Hippocampal formation (tissue), 2 donors: Measurements from ENCODE around the gene FRRS1.
A peak's percentile ranks its signal among the peaks of the same experiment; 100 is the strongest.

ENCODE experiments used
- DNase-seq, 2 donors: peaks; one replicate each; lab custom pipeline; 2025; lab: John Stamatoyannopoulos, UW

Gene FRRS1

GRCh38 chr1:99728494-99729235 is 37.8 kb downstream of the FRRS1 start:
- no peak for DNase-seq

DNA sequence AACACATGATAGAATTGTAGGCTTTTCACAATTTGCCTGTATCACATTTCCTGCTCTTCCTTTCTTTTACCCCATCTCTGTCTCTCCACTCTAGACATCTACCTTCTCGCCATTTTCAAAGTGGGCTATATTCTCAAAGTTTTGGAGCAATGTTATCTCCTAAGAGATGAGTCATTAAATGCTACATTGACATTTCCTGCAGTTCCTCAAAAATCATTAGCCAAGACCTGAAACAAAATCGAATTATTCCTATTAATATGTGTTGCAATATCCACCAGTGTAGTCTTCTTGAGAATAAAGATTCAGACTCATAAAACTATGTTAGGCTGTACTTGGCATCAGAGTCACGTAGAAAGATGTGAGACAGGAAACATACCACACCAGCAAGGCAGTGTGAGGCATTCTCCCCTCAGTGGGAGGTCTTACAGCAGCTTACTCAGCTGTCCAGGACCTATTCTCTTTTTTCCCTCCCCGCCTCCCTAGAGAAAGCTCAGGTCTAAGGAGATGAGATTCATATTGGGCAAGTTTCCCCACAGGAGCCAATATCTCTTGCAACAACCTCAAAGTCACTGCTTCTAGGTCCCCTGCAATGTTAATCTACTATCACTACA is 38.8 kb downstream of the FRRS1 start:
- DNase-seq = no peak

DNA sequence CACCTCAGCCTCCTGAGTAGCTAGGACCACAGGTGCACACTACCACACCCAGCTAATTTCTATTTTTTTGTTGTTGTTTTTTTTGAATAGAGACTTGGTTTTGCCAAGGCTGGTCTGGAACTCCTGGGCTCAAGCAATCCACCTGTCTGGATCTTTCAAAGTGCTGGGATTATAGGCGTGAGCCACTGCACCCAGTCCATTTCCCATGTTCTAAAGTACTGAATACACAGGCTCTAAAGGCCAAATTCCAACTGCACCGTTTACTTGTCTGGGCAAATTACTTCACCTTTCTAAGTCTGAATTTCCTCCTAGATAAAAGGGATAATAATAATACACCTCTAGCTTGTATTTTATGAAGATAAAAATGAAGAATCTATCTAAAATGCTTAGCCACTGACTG is 39.6 kb downstream of the FRRS1 start:
- no peak for DNase-seq

GRCh38 chr1:99726407-99726806 is 40.0 kb downstream of the FRRS1 start:
- no peak for DNase-seq

DNA sequence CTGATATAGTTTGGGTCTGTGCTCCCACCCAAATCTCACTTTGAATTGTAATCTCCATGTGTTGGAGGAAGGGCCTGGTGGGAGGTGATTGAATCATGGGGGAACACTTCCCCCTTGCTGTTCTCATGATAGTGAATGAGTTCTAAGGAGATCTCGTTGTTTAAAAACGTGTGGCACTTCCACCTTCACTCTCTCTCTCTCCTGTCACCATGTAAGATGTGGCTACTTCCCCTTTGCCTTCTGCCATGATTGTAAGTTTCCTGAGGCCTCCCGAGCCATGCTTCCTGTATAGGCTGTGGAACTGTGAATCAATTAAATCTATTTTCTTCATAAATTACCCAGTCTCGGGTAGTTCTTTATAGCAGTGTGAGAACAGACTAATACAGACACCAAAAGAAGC is 40.4 kb downstream of the FRRS1 start:
- no peak for DNase-seq

- no peak for DNase-seq
Measured at GRCh38 chr1:99723251-99723650, 43.2 kb downstream of the FRRS1 start.

GRCh38 chr1:99717005-99717404 is 49.4 kb downstream of the FRRS1 start:
- no peak for DNase-seq

GRCh38 chr1:99713006-99713405 is 53.4 kb downstream of the FRRS1 start:
- no peak for DNase-seq

- no peak for DNase-seq
Measured at GRCh38 chr1:99710994-99711393, 55.4 kb downstream of the FRRS1 start.

DNA sequence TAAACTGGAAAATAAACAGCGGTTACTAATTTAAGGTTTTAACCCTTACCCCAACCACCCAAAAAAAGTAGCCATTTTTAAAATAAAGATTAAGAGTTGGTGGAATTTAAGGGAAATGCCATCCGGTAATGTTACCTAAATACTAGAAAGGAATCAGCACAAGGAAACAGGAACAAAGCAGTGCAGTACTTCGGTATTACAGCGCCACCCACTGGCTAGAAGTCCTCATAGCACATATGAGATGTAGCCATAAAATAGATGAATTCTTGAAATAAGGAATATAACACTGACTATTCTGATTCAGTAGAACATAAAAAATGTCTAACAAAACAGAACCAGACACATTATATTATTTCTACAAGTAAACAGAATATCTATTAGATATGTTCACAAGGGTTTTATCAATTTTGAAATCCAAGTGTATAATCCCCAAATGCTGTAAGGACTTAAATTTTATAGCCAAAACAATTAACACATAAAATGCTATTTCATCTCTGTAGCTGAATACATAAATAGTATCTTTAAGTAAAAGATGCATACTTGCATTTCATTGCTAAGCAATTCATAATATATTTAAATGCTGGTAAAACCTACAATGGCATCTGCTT is 58.8 kb downstream of the FRRS1 start:
- DNase-seq = peak; percentile 18 to 70

- DNase-seq = no peak
Measured at GRCh38 chr1:99705385-99705784, 61.0 kb downstream of the FRRS1 start.

DNA sequence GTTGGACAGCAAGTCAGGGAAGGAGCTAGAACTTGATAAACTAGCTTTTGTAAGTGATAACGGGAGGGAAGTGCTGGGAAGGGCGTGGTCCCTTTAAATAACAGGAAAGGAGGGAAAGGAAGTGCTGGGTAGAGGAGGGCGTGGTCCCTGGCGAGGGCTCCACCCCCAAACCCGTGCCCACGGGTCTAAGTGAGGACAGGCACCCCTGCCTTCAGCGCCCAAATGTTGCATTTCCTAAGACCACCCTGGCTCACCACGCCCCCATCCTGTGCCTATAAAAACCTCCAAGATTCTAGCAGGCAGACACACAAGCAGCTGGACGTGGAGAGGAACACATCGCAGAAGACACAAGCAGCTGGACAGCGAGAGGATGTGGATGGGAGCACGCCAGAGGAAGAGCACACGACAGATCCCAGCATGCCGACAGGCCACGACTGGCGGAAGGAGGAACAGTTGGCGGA is 62.0 kb downstream of the FRRS1 start:
- DNase-seq = no peak

DNA sequence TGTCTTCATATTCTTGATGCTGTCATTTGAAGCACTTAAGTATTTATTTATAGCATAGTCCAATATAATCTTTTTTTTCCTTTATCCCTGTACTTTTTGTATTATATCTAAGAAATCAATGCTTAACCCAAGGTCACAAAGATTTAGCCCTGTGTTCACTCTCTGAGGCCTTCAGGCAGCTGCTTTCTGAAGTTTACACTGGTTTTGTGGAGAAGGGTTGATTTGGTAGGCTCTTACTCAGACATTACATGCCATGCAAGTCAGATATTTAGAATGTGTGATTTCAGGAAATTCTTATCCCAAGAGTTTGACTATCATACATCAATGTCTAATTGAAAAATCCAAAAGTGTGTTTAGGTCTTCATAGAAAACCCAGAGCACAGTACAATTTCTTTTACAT is 64.2 kb downstream of the FRRS1 start:
- no peak for DNase-seq

GRCh38 chr1:99700020-99700419 is 66.4 kb downstream of the FRRS1 start:
- no peak for DNase-seq

DNA sequence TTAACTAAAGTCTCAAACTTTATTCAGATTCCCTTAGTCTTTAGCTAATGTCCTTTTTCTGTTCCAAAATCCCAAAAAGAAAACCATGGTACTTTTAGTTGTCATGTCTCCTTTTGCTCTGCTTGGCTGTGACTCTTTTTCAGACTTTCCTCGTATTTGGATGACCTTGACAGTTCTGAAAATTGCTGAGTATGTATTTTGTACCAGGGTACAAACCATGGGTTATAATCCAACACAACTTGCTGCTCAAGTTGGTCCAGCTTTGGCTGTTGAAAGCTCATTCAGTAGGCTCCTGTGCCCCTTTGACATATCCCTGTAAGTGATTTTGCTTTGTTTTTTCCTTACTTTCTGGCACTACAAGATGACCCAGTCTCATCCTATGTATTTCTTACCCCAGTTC is 68.9 kb downstream of the FRRS1 start:
- DNase-seq = no peak

DNA sequence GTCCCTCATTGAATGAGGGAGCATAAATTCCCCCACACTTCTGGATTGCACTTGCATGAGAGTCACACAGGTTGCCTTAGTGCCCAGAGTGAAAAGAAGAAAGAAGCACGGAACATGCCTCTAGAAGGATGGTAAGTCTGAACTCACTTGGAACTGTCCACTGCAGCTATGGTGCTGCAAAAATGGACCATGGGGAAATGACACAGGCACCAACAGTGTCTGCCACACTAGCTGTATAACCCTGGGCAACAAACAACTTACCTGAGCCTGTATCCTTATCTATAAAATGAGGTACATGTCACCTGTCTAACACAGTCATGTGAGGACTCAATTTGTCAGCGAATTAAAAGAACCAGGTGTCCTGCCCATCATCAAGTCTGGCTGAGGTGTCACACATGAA is 69.8 kb downstream of the FRRS1 start:
- no peak for DNase-seq

DNA sequence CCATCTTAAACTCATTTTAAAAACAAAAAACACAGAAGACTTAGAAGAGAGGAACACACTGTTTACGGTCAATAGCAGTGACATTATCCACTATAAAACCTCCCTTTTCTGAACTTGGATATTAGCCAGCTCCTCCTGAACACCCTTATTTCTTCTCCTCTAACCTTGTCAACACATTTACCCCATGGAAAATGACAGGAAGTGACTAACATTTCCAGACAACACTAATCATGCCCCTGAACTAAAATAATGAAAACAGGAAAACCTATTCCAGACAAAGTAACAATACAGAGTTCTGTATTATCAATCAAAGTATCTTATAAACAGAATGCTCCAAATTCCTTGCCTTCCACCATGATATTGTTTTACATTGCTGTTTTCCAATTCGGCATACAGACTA is 75.3 kb downstream of the FRRS1 start:
- DNase-seq = no peak

GRCh38 chr1:99685516-99686180 is 80.8 kb downstream of the FRRS1 start:
- DNase-seq = peak; percentile 26 to 58

GRCh38 chr1:99682291-99682751 is 84.1 kb downstream of the FRRS1 start:
- DNase-seq = no peak

DNA sequence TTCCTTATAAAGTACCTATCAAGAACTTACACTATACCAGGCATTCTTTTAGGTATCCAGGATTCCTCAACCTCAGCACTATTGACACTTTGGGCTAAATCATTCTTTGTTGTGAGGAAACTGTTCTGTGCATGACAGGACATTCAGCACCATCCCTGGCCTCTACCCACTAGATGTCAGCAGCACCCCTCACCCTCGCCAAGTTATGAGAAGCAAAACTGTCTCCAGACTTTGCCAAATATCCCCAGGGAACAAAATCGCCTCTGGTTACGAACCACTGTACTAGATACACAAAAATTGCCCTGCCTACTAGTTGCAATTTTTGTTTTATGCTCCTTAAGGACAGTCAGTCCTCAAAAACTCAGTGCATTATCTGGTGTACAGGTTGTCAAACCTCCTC is 84.9 kb downstream of the FRRS1 start:
- no peak for DNase-seq

GRCh38 chr1:99680270-99680669 is 86.2 kb downstream of the FRRS1 start:
- no peak for DNase-seq

DNA sequence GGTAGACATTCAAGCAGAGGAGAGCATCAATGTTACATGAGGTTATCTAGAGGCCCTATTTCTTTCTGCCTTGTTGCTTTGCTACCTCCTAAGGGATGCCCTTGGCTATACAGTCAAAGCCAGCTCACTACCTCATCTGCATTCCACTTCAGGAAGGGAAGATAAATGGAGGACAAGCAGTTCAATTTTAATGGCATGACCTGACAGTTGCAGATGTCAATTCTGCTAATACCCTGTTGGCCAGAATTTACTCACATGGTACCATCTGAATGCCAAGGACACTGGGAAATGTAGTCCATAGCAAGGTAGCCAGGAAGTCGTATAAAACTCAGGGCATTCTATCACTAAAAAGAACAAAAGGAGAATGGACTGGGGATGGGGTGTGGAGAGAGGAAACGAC is 89.0 kb downstream of the FRRS1 start:
- no peak for DNase-seq

- no peak for DNase-seq
Measured at GRCh38 chr1:99676876-99677275, 89.6 kb downstream of the FRRS1 start.
